SK-N-MC (cell line): Measurements from ENCODE around the gene ADAD2.

Source experiments
- DNase-seq: peaks from one replicate; pipeline ENCODE4 v3.0.0-alpha.2; 2011; ENCODE audit warnings: low read depth, low spot score
- H3K27ac ChIP-seq: fragments of 200-600 bp; sonication (generic); 2 replicates; pipeline ENCODE4 v1.5.1; 2016; ENCODE audit warnings: mixed run types
- H3K36me3 ChIP-seq: fragments of 200-600 bp; sonication (generic); 2 replicates; pipeline ENCODE4 v1.6.1; 2017; ENCODE audit warnings: antibody characterized with exemption, low read length, mixed read lengths; ENCODE audit not compliant: insufficient read depth
- H3K4me3 ChIP-seq: fragments of 200-600 bp; sonication (generic); 2 replicates; pipeline ENCODE4 v1.5.1; 2016
- H3K9ac ChIP-seq: fragments of 200-600 bp; sonication (generic); 2 replicates; pipeline ENCODE4 v1.8.0; 2017; ENCODE audit warnings: mixed run types, mixed read lengths; ENCODE audit not compliant: insufficient read length
- H3K9me3 ChIP-seq: fragments of 200-600 bp; sonication (generic); 2 replicates; pipeline ENCODE4 v1.6.1; 2017; ENCODE audit warnings: low read depth, mild to moderate bottlenecking, antibody characterized with exemption, low read length, moderate library complexity, mixed read lengths
- EZH2 ChIP-seq: fragments of 200-600 bp; sonication (generic); IDR thresholded peaks from one replicate; pipeline ENCODE4 v1.6.1; 2017; ENCODE audit warnings: antibody characterized with exemption
- FOXP2 ChIP-seq: optimal IDR thresholded peaks from 2 replicates; pipeline ENCODE3; 2011; ENCODE audit warnings: mild to moderate bottlenecking, moderate library complexity; ENCODE audit not compliant: insufficient read depth; ENCODE audit errors: extremely low read length, control extremely low read depth
- POLR2AphosphoS5 ChIP-seq: IDR thresholded peaks from 2 replicates; pipeline ENCODE4 v1.6.1; 2012; ENCODE audit warnings: mild to moderate bottlenecking, low read depth, low read length, borderline replicate concordance

The ADAD2 gene

GRCh38 chr16:84232060-84232459, 41.1 kb downstream of the ADAD2 start:
- no peaks in the 10 kb centered on the region for H3K36me3 ChIP-seq
- H3K9me3 ChIP-seq = no peaks in the 10 kb centered on the region
- H3K27ac ChIP-seq = no peak overlapping the region
- H3K9ac ChIP-seq = no peak overlapping the region
- no peak overlapping the region for H3K4me3 ChIP-seq
- DNase-seq = no peak
- TF ChIP-seq FOXP2 (no peak), EZH2 (no peak), POLR2AphosphoS5 (no peak)

- no peak overlapping the region for H3K9ac ChIP-seq
- no peaks in the 10 kb centered on the region for H3K36me3 ChIP-seq
- no peak overlapping the region for H3K4me3 ChIP-seq
- TF ChIP-seq POLR2AphosphoS5 = no peak
- TF ChIP-seq EZH2 = no peak
- H3K27ac ChIP-seq = no peak overlapping the region
- H3K9me3 ChIP-seq = no peaks in the 10 kb centered on the region
- no peak for DNase-seq
Observed at GRCh38 chr16:84232969-84233368, 42.0 kb downstream of the ADAD2 start.

- DNase-seq = no peak
- Histone ChIP-seq H3K27ac (no peak overlapping the region), H3K9ac (no peak overlapping the region), H3K9me3 (no peaks in the 10 kb centered on the region), H3K36me3 (no peaks in the 10 kb centered on the region), H3K4me3 (no peak overlapping the region)
- TF ChIP-seq EZH2 = no peak
Observed at GRCh38 chr16:84233748-84234147, 42.8 kb downstream of the ADAD2 start.

- no peak overlapping the region for H3K4me3 ChIP-seq
- no peak for TF ChIP-seq FOXP2
- no peak for TF ChIP-seq POLR2AphosphoS5
- TF ChIP-seq EZH2 = no peak
- no peak overlapping the region for H3K27ac ChIP-seq
- no peaks in the 10 kb centered on the region for H3K9me3 ChIP-seq
- H3K9ac ChIP-seq = no peak overlapping the region
- H3K36me3 ChIP-seq = no peaks in the 10 kb centered on the region
- no peak for DNase-seq
Observed at GRCh38 chr16:84234321-84235241, 43.6 kb downstream of the ADAD2 start.

- no peak for TF ChIP-seq EZH2
- no peak for TF ChIP-seq POLR2AphosphoS5
- no peak for TF ChIP-seq FOXP2
- DNase-seq = no peak
- H3K27ac ChIP-seq = no peak overlapping the region
Observed at GRCh38 chr16:84236671-84237070, 45.7 kb downstream of the ADAD2 start.

GRCh38 chr16:84237994-84238750, 47.2 kb downstream of the ADAD2 start:
- H3K4me3 ChIP-seq = no peak overlapping the region
- DNase-seq = no peak

More at GRCh38 chr16:84236671-84237070, 45.7 kb downstream of the ADAD2 start:
- Histone ChIP-seq H3K4me3 (no peak overlapping the region), H3K9me3 (no peaks in the 10 kb centered on the region), H3K36me3 (no peaks in the 10 kb centered on the region), H3K9ac (no peak overlapping the region)

GRCh38 chr16:84239141-84239769, 48.3 kb downstream of the ADAD2 start:
- DNase-seq = no peak
- TF ChIP-seq FOXP2 (no peak), EZH2 (no peak), POLR2AphosphoS5 (no peak)
- H3K9me3 ChIP-seq = no peaks in the 10 kb centered on the region
- H3K36me3 ChIP-seq = no peaks in the 10 kb centered on the region
- no peak overlapping the region for H3K27ac ChIP-seq
- no peak overlapping the region for H3K4me3 ChIP-seq
- H3K9ac ChIP-seq = no peak overlapping the region

More at GRCh38 chr16:84237994-84238750, 47.2 kb downstream of the ADAD2 start:
- Histone ChIP-seq H3K9me3 (no peaks in the 10 kb centered on the region), H3K36me3 (no peaks in the 10 kb centered on the region), H3K27ac (no peak overlapping the region), H3K9ac (no peak overlapping the region)
- TF ChIP-seq EZH2 (no peak), FOXP2 (no peak), POLR2AphosphoS5 (no peak)

GRCh38 chr16:84239909-84240308, 49.0 kb downstream of the ADAD2 start, which contains the start of gene KCNG4:
TSS of gene KCNG4 (minus strand) at chr16:84240012. CDS start at chr16:84237485, 2,527 bp downstream.
- DNase-seq = no peak
- Histone ChIP-seq H3K9ac (no peak within 1 kb of the TSS), H3K36me3 (no peaks in the 10 kb centered on the region), H3K9me3 (no peaks in the 10 kb centered on the region), H3K4me3 (no peak within 1 kb of the TSS), H3K27ac (no peak within 1 kb of the TSS)
- TF ChIP-seq EZH2 = no peak
- no peak for TF ChIP-seq POLR2AphosphoS5
- no peak for TF ChIP-seq FOXP2
